GM19023 (cell line): ENCODE data around the gene LRRC46.
A peak's percentile ranks its signal among the peaks of the same experiment; 100 is the strongest.

Source experiments
- ATAC-seq: cut with Tn5 transposase; IDR thresholded peaks from one replicate; pipeline ENCODE4 v1.9.1; 2021; ENCODE audit warnings: mild to moderate bottlenecking, moderate library complexity; ENCODE audit not compliant: unreplicated experiment

The LRRC46 gene

GRCh38 chr17:47808830-47809480, 22.5 kb upstream of the LRRC46 start:
- ATAC-seq: no peak

GRCh38 chr17:47810200-47810821, 21.2 kb upstream of the LRRC46 start:
- ATAC-seq: no peak

- no peak for ATAC-seq
Measured at GRCh38 chr17:47810901-47811635, 20.4 kb upstream of the LRRC46 start.

- no peak for ATAC-seq
Measured at GRCh38 chr17:47811709-47812108, 19.8 kb upstream of the LRRC46 start.

GRCh38 chr17:47812146-47812920, 19.1 kb upstream of the LRRC46 start:
- no peak for ATAC-seq

- ATAC-seq: no peak
Measured at GRCh38 chr17:47813077-47813476, 18.4 kb upstream of the LRRC46 start.

- no peak for ATAC-seq
Measured at GRCh38 chr17:47813512-47814031, 17.9 kb upstream of the LRRC46 start.

- no peak for ATAC-seq
Measured at GRCh38 chr17:47815106-47815918, 16.2 kb upstream of the LRRC46 start.

- ATAC-seq: no peak
Measured at GRCh38 chr17:47816111-47816735, 15.2 kb upstream of the LRRC46 start.

- ATAC-seq: no peak
Measured at GRCh38 chr17:47816947-47817346, 14.5 kb upstream of the LRRC46 start.

GRCh38 chr17:47818002-47818695, 13.3 kb upstream of the LRRC46 start:
- ATAC-seq: no peak

GRCh38 chr17:47819475-47819874, 12.0 kb upstream of the LRRC46 start:
- ATAC-seq: no peak

- no peak for ATAC-seq
Measured at GRCh38 chr17:47820033-47820789, 11.3 kb upstream of the LRRC46 start.

GRCh38 chr17:47821031-47821423, 10.4 kb upstream of the LRRC46 start:
- ATAC-seq: no peak

GRCh38 chr17:47821424-47822391, 9.8 kb upstream of the LRRC46 start, which contains the start of gene OSBPL7:
Gene OSBPL7, minus strand, starts transcription at chr17:47821794. Its CDS starts 1,516 bp downstream, at chr17:47820278.
- peak; percentile 83 for ATAC-seq

GRCh38 chr17:47822785-47823184, 8.7 kb upstream of the LRRC46 start:
- ATAC-seq: no peak

- ATAC-seq: no peak
Measured at GRCh38 chr17:47823519-47823918, 8.0 kb upstream of the LRRC46 start.
